Lung (tissue), 12 donors: ENCODE measurements around the gene GRID1. TPM values are rescaled to one million over a fixed set of nuclear protein-coding genes. Genes with fewer than 3 reads are reported as not detected.

Experiments
- ATAC-seq: fragments of 200-7000 bp; cut with Tn5 transposase; one replicate; pipeline ENCODE4 v1.9.1; 2020; ENCODE audit warnings: moderate number of reproducible peaks; ENCODE audit not compliant: insufficient read depth, low FRiP score
- DNase-seq, 3 donors: peaks; one replicate each; pipeline ENCODE4 v3.0.0-alpha.2; 2013 to 2017
- H3K27ac ChIP-seq, 2 donors: one replicate each; pipeline ENCODE4 v1.5.1; 2013; ENCODE audit warnings: mild to moderate bottlenecking in 2 of 2, moderate library complexity in 2 of 2, control low read depth in 1 of 2, inconsistent platforms in 1 of 2, low read depth in 1 of 2, low read length in 1 of 2
- H3K27me3 ChIP-seq, 3 donors: one replicate each; pipeline ENCODE4 v1.5.1; 2013; ENCODE audit warnings: low read length in 2 of 3; ENCODE audit not compliant: control insufficient read depth in 3 of 3, insufficient read depth in 3 of 3
- H3K36me3 ChIP-seq, 4 donors: one replicate each; pipeline ENCODE4 v1.5.1; 2013; ENCODE audit warnings: low read length in 4 of 4, mild to moderate bottlenecking in 1 of 4, moderate library complexity in 1 of 4; ENCODE audit not compliant: control insufficient read depth in 4 of 4, insufficient read depth in 4 of 4
- H3K4me1 ChIP-seq, 5 donors: one replicate each; pipeline ENCODE4 v1.5.1; 2013; ENCODE audit warnings: low read length in 5 of 5, mild to moderate bottlenecking in 2 of 5, moderate library complexity in 1 of 5; ENCODE audit not compliant: control insufficient read depth in 5 of 5, insufficient read depth in 5 of 5
- H3K4me3 ChIP-seq: one replicate; pipeline ENCODE4 v1.5.1; 2013; ENCODE audit warnings: mild to moderate bottlenecking, control low read depth, moderate library complexity
- H3K9ac ChIP-seq, 2 donors: one replicate each; pipeline ENCODE4 v1.5.1; 2013; ENCODE audit warnings: low read length in 2 of 2, control low read depth in 1 of 2; ENCODE audit not compliant: insufficient read depth in 1 of 2
- H3K9me3 ChIP-seq, 4 donors: one replicate each; pipeline ENCODE4 v1.5.1; 2013; ENCODE audit warnings: low read length in 3 of 4, mild to moderate bottlenecking in 1 of 4, moderate library complexity in 1 of 4; ENCODE audit not compliant: control insufficient read depth in 4 of 4, insufficient read depth in 3 of 4
- WGBS, 2 donors: extraction: QIAGEN DNeasy Blood & Tissue Kit; methylation state at CpG; one replicate each; pipeline ENCODE4 v1.1.7; 2013; 5-methylcytosine and 5-hydroxymethylcytosine counted together
- polyA plus RNA-seq, 2 donors: library from polyadenylated mRNA; stranded (reverse); fragments of 200-250 nt; gene quantifications; one replicate each; pipeline ENCODE4 v1.2.1, GENCODE V29; 2013
- total RNA-seq, 2 donors: library from RNA; depleted of rRNA in 1 of 2; stranded (reverse); fragments of >200 nt in 1 of 2; gene quantifications; one replicate each; pipeline ENCODE4 v1.2.1, GENCODE V29; 2014 to 2021
- TF ChIP-seq, protein P1 (sequence below): IDR thresholded peaks from 2 replicates; pipeline ENCODE4 v1.5.1; 2012; ENCODE audit warnings: mild to moderate bottlenecking; ENCODE audit errors: control extremely low read depth, extremely low read depth
- donor health status: control.
- donor health status: control.
- donor health status: Bipolar disorder and iron deficiency.
- donor health status: healthy.
- donor health status: DM: yes; HTN: yes; CAD: no.

The GRID1 gene
- total and polyA plus RNA-seq, 4 donors = 1.1 to 3.6 (median 2.2) TPM

DNA sequence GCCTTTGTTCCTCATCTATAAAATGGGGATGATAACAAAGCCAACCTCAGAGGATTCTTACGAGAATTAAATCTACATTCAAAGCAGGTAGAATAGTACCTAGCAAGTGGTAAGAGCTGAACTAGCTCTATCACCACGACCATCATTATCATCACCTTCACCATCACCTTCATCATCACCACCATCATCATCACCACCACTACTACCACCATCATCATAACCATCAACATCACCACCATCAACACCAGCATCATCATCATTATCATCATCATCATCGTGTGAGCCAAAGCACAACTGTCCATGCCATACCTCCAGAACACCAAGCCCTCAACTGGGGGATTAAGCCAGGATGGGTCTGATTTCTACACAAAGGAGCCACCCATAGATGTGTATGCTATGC lies 206.8 kb downstream of the GRID1 start:
- WGBS, 2 donors = 77 to 85% methylated on average over 3 of the region's 3 CpGs
- ATAC-seq = no peak
- H3K9me3 ChIP-seq = peaks cover 0 to 3% (median 0%) of the 10 kb centered on the region in 4 donors
- DNase-seq = no peak
- no peak overlapping the region for H3K9ac ChIP-seq
- H3K36me3 ChIP-seq = no peaks in the 10 kb centered on the region
- H3K27me3 ChIP-seq = no peaks in the 10 kb centered on the region
- H3K27ac ChIP-seq = no peak overlapping the region
- TF ChIP-seq, protein P1, sequence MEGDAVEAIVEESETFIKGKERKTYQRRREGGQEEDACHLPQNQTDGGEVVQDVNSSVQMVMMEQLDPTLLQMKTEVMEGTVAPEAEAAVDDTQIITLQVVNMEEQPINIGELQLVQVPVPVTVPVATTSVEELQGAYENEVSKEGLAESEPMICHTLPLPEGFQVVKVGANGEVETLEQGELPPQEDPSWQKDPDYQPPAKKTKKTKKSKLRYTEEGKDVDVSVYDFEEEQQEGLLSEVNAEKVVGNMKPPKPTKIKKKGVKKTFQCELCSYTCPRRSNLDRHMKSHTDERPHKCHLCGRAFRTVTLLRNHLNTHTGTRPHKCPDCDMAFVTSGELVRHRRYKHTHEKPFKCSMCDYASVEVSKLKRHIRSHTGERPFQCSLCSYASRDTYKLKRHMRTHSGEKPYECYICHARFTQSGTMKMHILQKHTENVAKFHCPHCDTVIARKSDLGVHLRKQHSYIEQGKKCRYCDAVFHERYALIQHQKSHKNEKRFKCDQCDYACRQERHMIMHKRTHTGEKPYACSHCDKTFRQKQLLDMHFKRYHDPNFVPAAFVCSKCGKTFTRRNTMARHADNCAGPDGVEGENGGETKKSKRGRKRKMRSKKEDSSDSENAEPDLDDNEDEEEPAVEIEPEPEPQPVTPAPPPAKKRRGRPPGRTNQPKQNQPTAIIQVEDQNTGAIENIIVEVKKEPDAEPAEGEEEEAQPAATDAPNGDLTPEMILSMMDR = no peak
- no peaks in the 10 kb centered on the region for H3K4me1 ChIP-seq
- H3K4me3 ChIP-seq = no peak overlapping the region

DNA sequence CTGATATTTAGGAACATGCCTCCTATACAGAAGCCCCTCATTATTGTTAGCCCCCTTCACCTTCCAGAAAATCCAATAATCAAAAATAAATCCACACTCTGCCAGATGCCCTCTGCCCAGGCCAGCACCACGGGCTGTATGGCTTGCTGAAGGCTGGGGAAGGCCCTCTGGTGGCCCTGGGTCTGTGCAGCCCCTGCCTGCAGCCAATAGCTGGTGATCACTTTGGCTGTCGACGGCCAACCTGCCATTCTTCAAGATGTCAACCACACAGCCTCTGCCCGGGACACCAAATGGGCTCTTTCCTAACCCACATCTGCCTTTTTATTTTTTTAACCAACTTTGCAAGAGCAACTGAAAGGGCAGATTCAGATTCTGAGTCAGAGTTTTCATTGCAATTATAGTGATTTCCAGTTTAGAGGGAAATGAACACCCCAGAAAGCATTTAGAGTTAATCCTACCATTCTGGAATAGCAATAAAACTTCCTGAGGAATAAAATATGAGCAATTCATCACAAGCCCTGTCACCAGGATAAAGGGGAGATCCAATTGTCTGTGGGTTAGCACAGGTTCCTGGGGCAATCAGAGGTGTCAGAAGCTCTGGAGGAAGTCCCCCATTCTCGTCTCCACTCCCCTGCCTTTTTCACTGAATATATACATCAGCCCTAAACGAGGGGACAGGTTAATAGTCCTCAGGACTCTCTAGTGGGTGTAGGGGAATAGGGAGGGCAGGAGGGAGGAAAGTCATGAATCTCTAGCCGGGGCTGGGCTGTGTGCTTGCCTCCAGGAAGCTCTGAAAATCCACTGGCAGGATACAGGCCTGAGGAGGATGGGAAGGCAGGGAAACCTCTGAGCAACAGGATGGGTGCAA lies 211.3 kb downstream of the GRID1 start:
- no peak overlapping the region for H3K9ac ChIP-seq
- no peak overlapping the region for H3K4me3 ChIP-seq
- DNase-seq (no peak), ATAC-seq (no peak)
- no peaks in the 10 kb centered on the region for H3K4me1 ChIP-seq
- no peaks in the 10 kb centered on the region for H3K27me3 ChIP-seq
- 42 to 52% methylated on average over 7 of the region's 7 CpGs for WGBS, 2 donors
- no peak overlapping the region for H3K27ac ChIP-seq
- TF ChIP-seq, protein P1 = no peak
- no peaks in the 10 kb centered on the region for H3K36me3 ChIP-seq
- peaks cover 0 to 3% (median 0%) of the 10 kb centered on the region in 4 donors for H3K9me3 ChIP-seq

DNA sequence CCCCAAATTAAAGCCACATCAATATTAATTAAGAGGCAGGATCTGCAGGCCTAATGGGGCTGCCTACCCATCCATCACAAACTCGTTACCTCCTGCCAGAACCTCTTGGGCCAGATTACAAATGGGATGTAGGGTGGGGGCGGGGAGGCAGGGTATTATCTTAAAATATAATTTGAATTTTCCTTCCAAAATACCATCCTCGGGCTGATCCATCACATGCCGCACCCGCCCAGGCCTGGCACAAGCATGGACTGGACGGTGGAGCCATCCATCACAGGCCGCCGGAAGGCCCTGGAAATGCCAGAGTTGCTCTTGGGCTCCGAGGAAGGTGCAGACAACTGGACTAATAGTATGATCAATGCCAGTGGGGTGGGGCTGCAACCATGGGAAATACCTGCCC lies 212.8 kb downstream of the GRID1 start:
- Histone ChIP-seq H3K4me1 (no peaks in the 10 kb centered on the region), H3K36me3 (no peaks in the 10 kb centered on the region), H3K27me3 (no peaks in the 10 kb centered on the region), H3K9me3 (peaks cover 0 to 3% (median 0%) of the 10 kb centered on the region in 4 donors), H3K27ac (no peak overlapping the region), H3K9ac (no peak overlapping the region), H3K4me3 (no peak overlapping the region)
- TF ChIP-seq, protein P1 = no peak
- ATAC-seq (no peak), DNase-seq (no peak)
- 92 to 93% methylated on average over 9 of the region's 9 CpGs for WGBS, 2 donors
